ENCODE results near the gene TOGARAM2. TPM values are rescaled to one million over a fixed set of nuclear protein-coding genes. Genes with fewer than 3 reads are reported as not detected.

TOGARAM2 gene
- polyA plus RNA-seq, 1 experiment = 0.30 TPM

GRCh38 chr2:29071032-29071975 lies 90.2 kb downstream of the TOGARAM2 start:
- ChIA-PET CTCF (no interaction called here), POLR2A (no interaction called here)
- no peak overlapping the region for H3K27ac ChIP-seq (ENCODE audit: low read depth, low read length)
- no peak for TF ChIP-seq CTCF (IDR thresholded peaks at IDR 0.05; ENCODE audit: low read depth, low read length)
- no peaks in the 10 kb centered on the region for H3K9me3 ChIP-seq (ENCODE audit: control insufficient read depth, insufficient read depth, low read length)
- H3K4me3 ChIP-seq (ENCODE audit: low read depth, low read length) = no peak overlapping the region
- no peak for DNase-seq (ENCODE audit: low read depth, low spot score)
- H3K27me3 ChIP-seq (ENCODE audit: control insufficient read depth, insufficient read depth, low read length) = peaks cover 2% of the 10 kb centered on the region

- CTCF ChIA-PET = no interaction called here
Measured at GRCh38 chr2:29072251-29072650, 91.2 kb downstream of the TOGARAM2 start.

GRCh38 chr2:29072971-29073725 lies 92.0 kb downstream of the TOGARAM2 start:
- TF ChIP-seq CTCF (IDR thresholded peaks at IDR 0.05; ENCODE audit: low read depth, low read length) = no peak
- DNase-seq (ENCODE audit: low read depth, low spot score) = no peak
- Histone ChIP-seq H3K27me3 (ENCODE audit: control insufficient read depth, insufficient read depth, low read length) (peaks cover 2% of the 10 kb centered on the region), H3K27ac (ENCODE audit: low read depth, low read length) (no peak overlapping the region), H3K9me3 (ENCODE audit: control insufficient read depth, insufficient read depth, low read length) (no peaks in the 10 kb centered on the region), H3K4me3 (ENCODE audit: low read depth, low read length) (no peak overlapping the region)
- CTCF ChIA-PET = no interaction called here
- POLR2A ChIA-PET = no interaction called here

More at GRCh38 chr2:29072251-29072650, 91.2 kb downstream of the TOGARAM2 start:
- H3K9me3 ChIP-seq (ENCODE audit: control insufficient read depth, insufficient read depth, low read length) = no peaks in the 10 kb centered on the region
- DNase-seq (ENCODE audit: low read depth, low spot score) = no peak
- no peak overlapping the region for H3K4me3 ChIP-seq (ENCODE audit: low read depth, low read length)
- no peak for TF ChIP-seq CTCF (IDR thresholded peaks at IDR 0.05; ENCODE audit: low read depth, low read length)
- no peak overlapping the region for H3K27ac ChIP-seq (ENCODE audit: low read depth, low read length)
- H3K27me3 ChIP-seq (ENCODE audit: control insufficient read depth, insufficient read depth, low read length) = peaks cover 2% of the 10 kb centered on the region
- POLR2A ChIA-PET = no interaction called here

GRCh38 chr2:29073933-29074332 lies 92.8 kb downstream of the TOGARAM2 start:
- Histone ChIP-seq H3K9me3 (ENCODE audit: control insufficient read depth, insufficient read depth, low read length) (no peaks in the 10 kb centered on the region), H3K27me3 (ENCODE audit: control insufficient read depth, insufficient read depth, low read length) (peaks cover 2% of the 10 kb centered on the region), H3K4me3 (ENCODE audit: low read depth, low read length) (no peak overlapping the region), H3K27ac (ENCODE audit: low read depth, low read length) (no peak overlapping the region)
- ChIA-PET POLR2A (no interaction called here), CTCF (no interaction called here)
- DNase-seq (ENCODE audit: low read depth, low spot score) = no peak
- TF ChIP-seq CTCF (IDR thresholded peaks at IDR 0.05; ENCODE audit: low read depth, low read length) = no peak

GRCh38 chr2:29074411-29074810 lies 93.3 kb downstream of the TOGARAM2 start, which contains the start of gene PCARE:
PCARE (minus strand) TSS chr2:29074523; CDS start chr2:29074261, 262 bp downstream.
- CTCF ChIA-PET = no interaction called here
- no peak within 1 kb of the TSS for H3K27ac ChIP-seq (ENCODE audit: low read depth, low read length)
- H3K4me3 ChIP-seq (ENCODE audit: low read depth, low read length) = no peak within 1 kb of the TSS
- H3K9me3 ChIP-seq (ENCODE audit: control insufficient read depth, insufficient read depth, low read length) = no peaks in the 10 kb centered on the region
- POLR2A ChIA-PET = no interaction called here
- DNase-seq (ENCODE audit: low read depth, low spot score) = no peak
- peaks cover 2% of the 10 kb centered on the region for H3K27me3 ChIP-seq (ENCODE audit: control insufficient read depth, insufficient read depth, low read length)
- TF ChIP-seq CTCF (IDR thresholded peaks at IDR 0.05; ENCODE audit: low read depth, low read length) = no peak
